NCI-H774 (cell line): Measurements from ENCODE around the gene THOC6.
"Not testable (repeated sequence)": the region's sequence is repeated elsewhere in the genome, so short reads cannot be mapped to it uniquely, and the experiment has no call there.

Experiments
- DNase-seq: peaks from one replicate; lab custom pipeline; 2025; lab: John Stamatoyannopoulos, UW

THOC6 gene

DNA sequence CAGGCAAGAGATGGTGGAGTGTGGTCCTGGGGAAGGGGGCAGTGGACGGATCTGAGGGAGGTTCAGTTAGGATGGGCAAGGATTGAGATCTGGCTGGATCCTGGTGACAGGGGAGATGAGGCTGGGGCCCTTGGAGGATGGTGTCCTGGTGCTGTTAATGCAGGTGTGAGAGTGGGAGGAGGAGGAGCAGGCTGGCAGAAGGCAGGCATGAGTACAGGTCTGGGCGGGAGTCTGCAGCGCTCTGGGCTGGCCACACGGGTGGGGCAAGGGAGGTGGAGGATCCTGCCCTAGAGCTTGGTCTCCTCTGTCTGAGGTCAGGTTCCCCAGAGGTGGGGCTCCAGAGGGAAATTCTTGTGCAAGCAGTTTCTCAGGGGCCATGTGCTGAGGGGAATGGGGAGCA is 48.3 kb downstream of the THOC6 start:
- DNase-seq: not testable (repeated sequence)

DNA sequence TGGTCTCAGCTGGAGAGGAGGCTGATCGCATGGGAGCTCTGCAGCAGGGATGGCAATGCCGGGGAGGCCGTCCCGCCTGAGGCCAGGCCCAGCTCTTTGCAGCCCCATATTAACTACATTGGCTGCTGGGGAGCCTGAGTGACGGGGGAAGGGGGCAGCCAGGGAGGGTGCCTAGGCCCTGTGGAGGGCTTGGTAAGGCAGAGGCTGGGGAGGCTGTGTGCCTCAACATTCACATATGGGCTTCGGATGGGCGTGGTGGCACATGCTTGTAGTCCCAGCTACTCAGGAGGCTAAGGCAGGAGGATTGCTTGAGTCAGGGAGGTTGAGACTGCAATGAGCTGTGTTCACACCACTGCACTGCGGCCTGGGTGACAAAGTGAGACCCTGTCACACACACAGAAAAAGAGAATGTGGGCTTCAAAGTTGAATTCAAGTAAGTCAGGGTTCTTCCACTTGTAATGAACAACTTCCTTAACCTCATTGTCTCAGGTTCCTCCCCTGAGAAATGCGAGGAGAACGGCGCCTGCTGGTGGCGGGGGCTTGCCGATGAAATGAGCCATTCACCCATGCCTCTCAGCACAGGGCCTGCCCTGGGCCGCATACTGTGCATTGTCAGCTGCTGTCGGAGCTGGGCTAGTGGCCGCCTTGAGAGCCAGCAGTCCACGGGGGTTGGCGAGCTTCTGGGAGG is 48.9 kb downstream of the THOC6 start:
- DNase-seq: not testable (repeated sequence)

DNA sequence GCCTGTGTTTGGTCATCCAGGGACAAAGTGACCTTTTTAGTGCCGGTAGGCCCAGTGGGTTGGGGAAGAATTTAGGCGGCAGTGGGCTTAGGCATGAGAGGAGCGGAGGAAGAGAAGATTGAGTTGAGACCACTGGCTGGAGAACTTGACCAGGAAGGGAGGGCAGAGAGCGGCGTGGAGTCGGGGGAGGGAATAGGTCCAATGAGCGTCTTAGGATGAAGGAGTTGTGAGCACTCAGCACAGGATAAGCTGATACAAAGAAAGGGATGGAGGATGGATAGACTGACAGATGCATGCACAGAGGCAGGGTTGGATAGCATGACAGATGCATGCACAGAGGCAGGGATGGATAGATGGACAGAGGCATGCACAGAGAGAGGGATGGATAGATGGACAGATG is 49.6 kb downstream of the THOC6 start:
- DNase-seq: no peak

DNA sequence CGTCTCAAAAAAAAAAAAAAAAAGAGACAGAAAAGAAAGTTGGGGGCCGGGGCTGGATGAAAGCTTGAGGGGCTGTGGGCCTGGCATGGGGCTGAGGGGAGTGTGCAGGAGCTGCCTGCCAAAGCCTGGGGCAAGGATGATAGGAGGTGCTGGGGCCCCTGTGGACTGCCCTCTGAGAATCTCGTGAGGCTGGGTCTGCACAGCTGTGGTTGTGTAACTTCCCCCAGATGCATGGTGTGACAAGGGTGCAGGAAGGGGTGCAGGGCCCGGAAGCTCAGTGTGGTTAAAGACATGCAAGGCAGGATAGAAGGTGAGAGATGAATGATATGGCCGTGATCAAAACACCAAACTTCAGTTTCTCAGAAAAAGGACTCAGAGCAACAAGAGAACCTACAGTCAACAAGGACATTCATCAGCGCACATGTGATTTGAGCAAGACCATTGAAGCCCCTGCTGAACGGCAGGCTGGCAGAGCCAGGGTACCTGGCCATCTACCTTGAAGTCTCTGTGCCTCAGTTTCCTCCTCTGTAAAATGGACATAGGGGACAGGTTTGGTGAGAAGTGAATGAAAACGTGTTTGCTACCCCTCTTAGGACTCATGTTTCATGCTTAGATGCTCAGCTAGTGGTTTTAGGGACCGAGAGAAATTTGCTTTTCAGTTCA is 51.2 kb downstream of the THOC6 start:
- DNase-seq: no peak

DNA sequence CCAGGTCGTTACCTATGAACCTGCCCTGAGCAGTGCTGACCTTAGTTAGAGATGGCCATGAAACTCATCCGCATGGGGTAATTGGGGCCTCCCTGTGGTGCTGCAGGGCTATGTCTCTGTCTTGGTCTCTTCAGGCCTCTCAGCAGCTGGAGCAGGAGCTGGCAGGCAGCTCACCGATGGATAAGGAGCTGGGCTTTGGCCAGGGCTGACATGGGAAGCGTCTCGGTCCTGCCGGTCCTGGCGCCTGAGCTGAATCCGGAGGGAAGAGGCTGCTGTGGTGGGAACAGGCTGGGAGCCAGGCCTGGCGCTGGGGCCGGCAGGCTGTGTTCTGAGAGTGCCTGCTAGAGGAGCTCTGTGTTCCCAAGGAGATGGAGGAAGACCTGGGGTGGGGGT is 51.7 kb downstream of the THOC6 start:
- no peak for DNase-seq

DNA sequence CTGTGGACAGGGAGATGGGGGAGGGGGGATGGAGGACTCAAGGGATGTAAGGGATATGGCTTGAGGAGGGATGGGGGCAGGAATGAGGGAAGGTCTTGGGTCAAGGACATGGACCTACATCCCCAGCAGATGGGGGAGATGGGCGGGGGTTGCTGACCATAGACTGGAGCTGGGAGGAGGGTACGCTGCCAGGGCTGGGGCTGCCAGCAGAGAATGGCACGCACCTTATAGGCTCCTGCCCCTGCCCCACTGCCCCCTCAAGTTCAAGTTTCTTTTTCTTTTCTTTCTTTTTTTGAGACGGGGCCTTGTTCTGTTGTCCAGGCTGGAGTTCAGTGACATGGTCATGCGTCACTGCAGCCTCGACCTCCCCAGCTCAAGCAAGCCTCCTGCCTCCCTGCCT is 52.1 kb downstream of the THOC6 start:
- DNase-seq: not testable (repeated sequence)

DNA sequence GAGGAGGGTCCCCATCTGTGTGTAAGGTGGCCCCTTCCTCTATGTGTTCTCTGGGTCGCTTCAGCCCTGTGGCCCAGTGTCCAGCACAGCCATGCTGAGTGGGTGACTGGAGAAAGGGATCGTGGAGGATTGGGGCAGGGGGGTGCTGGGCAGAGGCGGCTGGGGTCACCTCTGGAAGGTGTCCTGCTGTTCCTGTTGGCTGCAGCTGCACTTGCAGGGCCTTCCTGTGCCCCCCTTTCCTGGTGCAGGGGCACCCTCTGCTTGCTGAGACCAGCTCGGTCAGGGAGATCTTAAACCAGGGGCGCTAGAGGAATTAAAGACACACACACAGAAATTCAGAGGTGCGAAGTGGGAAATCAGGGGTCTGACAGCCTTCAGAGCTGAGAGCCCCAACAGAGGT is 52.7 kb downstream of the THOC6 start:
- no peak for DNase-seq
